HG03442 (cell line): ENCODE measurements around the gene SH3RF1.
"Not testable (repeated sequence)": the region's sequence is repeated elsewhere in the genome, so short reads cannot be mapped to it uniquely, and the experiment has no call there.

Experiments
- ATAC-seq: cut with Tn5 transposase; IDR thresholded peaks from one replicate; pipeline ENCODE4 v1.9.1; 2021; ENCODE audit warnings: mild to moderate bottlenecking, moderate library complexity; ENCODE audit not compliant: unreplicated experiment

Gene SH3RF1

DNA sequence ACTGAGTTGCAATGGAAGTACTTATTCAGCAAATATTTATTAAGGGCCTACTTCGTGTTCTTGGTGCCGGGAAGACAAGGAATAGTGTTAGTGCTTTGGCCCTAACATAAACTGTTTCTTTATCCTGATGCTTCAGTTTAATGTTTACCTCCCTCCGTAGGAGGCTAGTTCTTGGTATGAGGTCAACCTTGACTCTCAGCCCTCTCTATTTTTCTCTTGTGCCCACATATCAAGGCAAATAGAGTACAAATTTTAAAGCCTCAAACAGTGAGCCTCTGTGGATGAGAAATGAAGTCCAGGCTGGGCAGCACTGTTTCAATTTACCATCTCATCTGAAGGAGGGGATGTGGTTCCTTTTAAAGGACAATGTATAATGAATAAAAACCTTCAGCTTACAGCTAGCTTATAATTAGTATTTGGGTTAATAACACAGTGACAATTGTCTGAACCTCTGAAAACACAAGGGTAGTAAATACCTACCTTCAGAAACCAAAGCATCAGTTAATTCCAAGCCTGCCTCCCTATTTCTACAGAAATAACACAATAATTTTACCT, 68.5 kb downstream of the SH3RF1 start:
- ATAC-seq = no peak

GRCh38 chr4:169201222-169202144, 69.3 kb downstream of the SH3RF1 start:
- ATAC-seq = no peak

GRCh38 chr4:169200361-169201030, 70.3 kb downstream of the SH3RF1 start:
- no peak for ATAC-seq

GRCh38 chr4:169199184-169199583, 71.6 kb downstream of the SH3RF1 start:
- ATAC-seq = peak; percentile 40

DNA sequence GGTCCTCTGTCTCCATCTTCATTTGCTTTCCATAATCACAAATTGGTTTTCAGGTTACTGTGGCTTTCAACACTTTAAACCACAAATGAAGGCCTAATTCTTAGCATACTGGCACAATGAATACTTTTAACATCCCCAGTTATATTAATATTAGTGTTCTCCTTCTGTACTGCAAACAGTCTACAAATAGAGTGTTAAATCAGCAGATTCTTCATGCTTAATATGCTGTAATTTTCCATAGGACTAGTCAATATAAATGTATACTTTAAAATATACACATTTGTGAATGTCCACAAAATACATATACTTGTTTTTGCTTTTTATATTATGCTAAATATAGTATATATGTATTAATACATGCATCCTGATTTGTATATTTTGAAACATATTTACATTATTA, 72.6 kb downstream of the SH3RF1 start:
- ATAC-seq = no peak

- not testable (repeated sequence) for ATAC-seq
These were observed 73.5 kb downstream of the SH3RF1 start for GRCh38 chr4:169197206-169197605.

GRCh38 chr4:169195032-169195431, 75.7 kb downstream of the SH3RF1 start:
- no peak for ATAC-seq

DNA sequence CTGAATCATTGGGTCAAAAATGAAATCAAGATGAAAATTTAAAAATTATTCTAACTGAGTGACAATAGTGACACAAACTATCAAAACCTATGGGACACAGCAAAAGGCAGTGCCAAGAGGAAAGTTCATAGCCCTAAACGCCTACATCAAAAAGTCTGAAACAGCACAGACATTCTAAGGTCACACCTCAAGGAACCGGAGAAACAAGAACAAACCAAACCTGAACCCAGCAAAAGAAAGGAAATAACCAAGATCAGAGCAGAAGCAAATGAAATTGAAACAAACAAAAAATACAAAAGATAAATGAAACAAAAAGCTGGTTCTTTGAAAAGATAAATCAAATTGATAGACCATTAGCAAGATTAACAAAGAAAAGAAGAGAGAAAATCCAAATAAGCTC, 80.8 kb downstream of the SH3RF1 start:
- not testable (repeated sequence) for ATAC-seq

DNA sequence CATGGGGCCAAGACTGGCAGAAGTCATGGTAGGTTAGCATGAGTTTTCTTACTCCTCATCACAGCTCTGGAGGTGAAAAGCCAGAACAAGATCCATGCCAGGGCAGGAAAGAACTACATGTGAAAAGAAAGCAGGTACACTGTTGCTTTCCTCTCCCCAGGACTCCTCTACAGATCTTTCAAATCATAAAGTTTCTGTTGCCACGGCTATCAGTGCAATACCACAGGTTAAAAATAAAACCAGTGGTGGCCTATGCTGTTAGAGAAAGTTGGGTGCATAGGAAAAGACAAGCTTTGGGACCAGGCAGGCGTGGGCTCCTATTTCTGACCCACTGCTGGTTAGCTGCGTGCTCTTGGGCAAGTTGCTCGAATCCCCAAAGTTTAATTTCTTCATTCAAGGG, 81.4 kb downstream of the SH3RF1 start:
- peak; percentile 74 for ATAC-seq

GRCh38 chr4:169188204-169188603, 82.6 kb downstream of the SH3RF1 start:
- ATAC-seq = no peak

- no peak for ATAC-seq
These were observed 85.4 kb downstream of the SH3RF1 start for GRCh38 chr4:169185133-169185956.

DNA sequence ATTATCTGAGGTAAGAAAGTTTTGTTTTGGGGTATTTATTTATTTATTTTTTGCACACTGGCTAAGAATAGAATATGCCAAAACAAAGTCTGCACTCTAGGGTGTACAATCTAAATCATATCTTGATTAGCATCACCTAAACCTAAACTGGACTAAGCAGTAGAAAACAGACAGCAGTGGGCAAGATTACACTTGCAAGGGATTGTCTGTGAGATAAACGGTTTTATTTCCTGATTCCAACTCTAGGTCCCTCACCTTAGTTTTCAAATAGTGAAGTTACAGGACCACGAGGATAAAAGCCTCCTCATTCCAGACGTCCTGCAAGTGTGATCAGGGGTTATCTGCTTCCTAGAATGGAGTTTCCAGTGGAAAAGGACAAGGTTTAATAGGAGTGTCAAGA, 86.1 kb downstream of the SH3RF1 start:
- ATAC-seq = no peak

GRCh38 chr4:169184236-169184635, 86.5 kb downstream of the SH3RF1 start:
- no peak for ATAC-seq

DNA sequence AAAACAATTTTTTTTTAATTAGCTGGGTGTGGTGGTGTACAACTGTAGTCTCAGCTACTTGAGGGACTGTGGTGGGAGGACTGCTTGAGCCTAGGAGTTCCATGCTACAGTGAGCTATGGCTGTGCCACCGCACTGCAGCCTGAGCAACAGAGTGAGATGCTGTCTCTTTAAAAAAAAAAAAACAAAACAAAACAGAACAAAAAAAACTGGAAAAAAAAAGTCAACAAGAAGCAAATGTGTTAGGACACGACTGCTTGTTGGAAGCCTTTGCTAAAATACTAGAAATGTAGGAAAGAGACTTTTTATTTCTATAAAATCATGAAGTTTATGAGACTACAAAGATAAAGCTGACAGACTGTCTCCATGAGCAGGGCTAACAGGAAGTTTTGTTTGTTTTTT, 87.2 kb downstream of the SH3RF1 start:
- no peak for ATAC-seq

DNA sequence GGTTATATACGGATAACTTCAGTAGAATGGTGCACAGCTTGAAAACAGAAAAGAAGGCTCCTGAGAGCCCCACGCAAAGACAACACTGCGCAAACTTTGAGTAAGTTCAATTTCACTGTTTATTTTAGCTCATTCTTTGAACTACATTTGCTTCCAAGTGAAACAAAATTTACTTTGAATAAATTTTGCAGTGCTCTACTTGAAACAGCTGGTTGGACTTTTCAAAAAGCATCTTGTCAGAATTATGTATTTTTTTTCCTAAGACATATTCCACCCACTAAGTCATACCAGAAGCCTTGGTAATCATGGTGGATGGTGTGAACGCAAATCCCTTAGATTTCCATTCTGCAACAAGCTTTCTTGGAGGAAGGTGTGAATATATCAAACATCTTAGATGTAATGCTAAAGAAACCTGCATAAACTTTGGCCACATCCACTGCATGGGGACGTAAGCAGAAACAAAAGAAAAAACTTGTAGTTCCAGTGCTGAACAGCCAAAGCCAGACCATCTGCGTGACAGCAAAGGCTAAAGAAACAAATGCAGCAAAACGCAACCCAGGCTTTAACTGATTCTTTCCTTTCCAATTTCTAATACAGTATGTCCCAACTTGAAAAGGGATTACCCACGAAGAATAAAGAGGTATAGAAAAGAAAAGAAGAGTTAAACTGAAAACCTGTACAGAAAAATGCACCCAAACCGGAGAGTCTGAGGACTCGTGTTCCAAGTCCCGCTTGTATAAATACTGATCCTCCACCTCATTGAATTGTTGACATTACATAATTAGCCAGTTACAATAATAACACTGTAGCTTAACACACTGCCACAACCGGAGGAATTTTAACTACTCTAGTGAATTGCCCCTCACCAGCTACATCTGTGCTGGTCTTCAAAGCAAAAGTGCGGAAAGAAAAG, 90.9 kb downstream of the SH3RF1 start:
- ATAC-seq = no peak

DNA sequence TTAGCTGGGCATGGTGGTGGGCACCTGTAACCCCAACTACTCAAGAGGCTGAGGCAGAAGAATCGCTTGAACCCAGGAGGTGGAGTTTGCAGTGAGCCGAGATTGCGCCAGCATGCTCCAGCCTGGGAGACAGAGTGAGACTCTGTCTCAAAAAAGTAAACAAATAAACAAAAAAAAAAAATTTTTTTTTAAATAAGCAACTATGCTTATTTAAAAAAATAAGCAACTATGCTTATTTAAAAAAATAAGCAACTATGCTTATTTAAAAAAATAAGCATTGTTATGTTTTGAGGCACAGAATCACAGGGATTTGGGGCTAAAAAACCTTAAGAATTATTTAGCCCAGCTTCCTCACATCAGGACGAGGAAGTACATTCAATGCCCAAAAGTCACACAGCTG, 92.7 kb downstream of the SH3RF1 start:
- ATAC-seq = not testable (repeated sequence)

- ATAC-seq = no peak
These were observed 95.3 kb downstream of the SH3RF1 start for GRCh38 chr4:169175476-169175875.

DNA sequence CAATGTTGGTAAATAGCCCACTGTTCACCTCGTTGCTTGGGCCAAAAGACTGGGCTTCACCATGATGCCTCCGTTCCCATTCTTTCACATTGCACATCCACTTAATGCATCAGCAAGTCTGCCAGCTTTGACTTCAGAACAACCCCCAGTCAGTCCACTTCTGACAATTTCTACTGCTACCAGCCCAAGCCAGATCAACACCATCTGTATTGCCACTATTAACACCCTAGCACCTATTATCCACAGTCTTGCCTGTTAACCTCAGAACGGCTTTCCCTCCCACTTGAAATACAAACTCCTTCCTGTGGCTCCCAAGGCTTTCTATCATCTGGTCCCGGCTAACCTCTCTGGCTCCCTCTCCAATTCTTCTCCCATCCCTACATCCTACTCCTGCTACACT, 95.7 kb downstream of the SH3RF1 start:
- ATAC-seq = no peak

- no peak for ATAC-seq
These were observed 96.5 kb downstream of the SH3RF1 start for GRCh38 chr4:169174247-169174646.
